ENCODE results near the gene DOK7.

The DOK7 gene

GRCh38 chr4:3462790-3463415, at the start of gene DOK7:
DOK7 (plus strand) TSS chr4:3463306; CDS start chr4:3463376, 70 bp downstream.
- no peak for DNase-seq

- no peak for DNase-seq
Measured at GRCh38 chr4:3413675-3414420, 49.3 kb upstream of the DOK7 start.

GRCh38 chr4:3414421-3415279, 48.5 kb upstream of the DOK7 start:
- DNase-seq = no peak

GRCh38 chr4:3415471-3416141, 47.5 kb upstream of the DOK7 start:
- no peak for DNase-seq

GRCh38 chr4:3416270-3416669, 46.8 kb upstream of the DOK7 start:
- DNase-seq = no peak

- DNase-seq = no peak
Measured at GRCh38 chr4:3416821-3417221, 46.3 kb upstream of the DOK7 start.

GRCh38 chr4:3417448-3417847, 45.7 kb upstream of the DOK7 start:
- DNase-seq = no peak

GRCh38 chr4:3418029-3418762, 44.9 kb upstream of the DOK7 start:
- no peak for DNase-seq

- DNase-seq = no peak
Measured at GRCh38 chr4:3419836-3420605, 43.1 kb upstream of the DOK7 start.

- no peak for DNase-seq
Measured at GRCh38 chr4:3420606-3420955, 42.5 kb upstream of the DOK7 start.

GRCh38 chr4:3420956-3421355, 42.1 kb upstream of the DOK7 start:
- no peak for DNase-seq

- DNase-seq = no peak
Measured at GRCh38 chr4:3421470-3421869, 41.6 kb upstream of the DOK7 start.

GRCh38 chr4:3422241-3422801, 40.8 kb upstream of the DOK7 start:
- no peak for DNase-seq

- DNase-seq = no peak
Measured at GRCh38 chr4:3422808-3423297, 40.3 kb upstream of the DOK7 start.

GRCh38 chr4:3423406-3423805, 39.7 kb upstream of the DOK7 start:
- DNase-seq = no peak

GRCh38 chr4:3423952-3424351, 39.2 kb upstream of the DOK7 start:
- DNase-seq = no peak

- DNase-seq = no peak
Measured at GRCh38 chr4:3424522-3425095, 38.5 kb upstream of the DOK7 start.

GRCh38 chr4:3426465-3427133, 36.5 kb upstream of the DOK7 start:
- no peak for DNase-seq

GRCh38 chr4:3427134-3427476, 36.0 kb upstream of the DOK7 start:
- DNase-seq = no peak

- no peak for DNase-seq
Measured at GRCh38 chr4:3427706-3428446, 35.2 kb upstream of the DOK7 start.

Measured in activated effector memory CD4-positive, alpha-beta T cell treated with Interleukin-2 at 50 U/mL for 16 hours (primary cell).